Measurements from ENCODE around the gene GART. TPM values are rescaled to one million over a fixed set of nuclear protein-coding genes. Genes with fewer than 3 reads are reported as not detected.
"Not testable (repeated sequence)": the region's sequence is repeated elsewhere in the genome, so short reads cannot be mapped to it uniquely, and the experiment has no call there.

GART gene
- total RNA-seq, 1 donor from 2014 or later = 115 TPM

- intact Hi-C loops (cut with micrococcal nuclease) = loop anchor here (1.0 to 5.0 kb wide), 7 partner anchors 35 to 1200 kb away; partner anchors contain the start of genes IFNGR2, MIS18A, SYNJ1 and URB1
Observed at GRCh38 chr21:33478935-33479678, 62.8 kb downstream of the GART start.

GRCh38 chr21:33478182-33478581 lies 63.7 kb downstream of the GART start:
- intact Hi-C loops (cut with micrococcal nuclease) = loop anchor here (5.0 kb wide), 3 partner anchors 76 to 1086 kb away; partner anchors contain the start of genes IFNGR2, SYNJ1 and URB1

- intact Hi-C loops (cut with micrococcal nuclease) = loop anchor here (5.0 kb wide), 3 partner anchors 75 to 1085 kb away; partner anchors contain the start of genes IFNGR2, SYNJ1 and URB1
Observed at GRCh38 chr21:33477066-33477465, 64.9 kb downstream of the GART start.

- intact Hi-C loops (cut with micrococcal nuclease) = no loop called here
Observed at GRCh38 chr21:33473344-33473743, 68.6 kb downstream of the GART start.

- intact Hi-C loops (cut with micrococcal nuclease) = no loop called here
Observed at GRCh38 chr21:33470701-33471100, 71.2 kb downstream of the GART start.

GRCh38 chr21:33469183-33469582 lies 72.7 kb downstream of the GART start:
- intact Hi-C loops (cut with micrococcal nuclease) = not testable (repeated sequence)

GRCh38 chr21:33461538-33462250 lies 80.2 kb downstream of the GART start:
- intact Hi-C loops (cut with micrococcal nuclease) = no loop called here

- intact Hi-C loops (cut with micrococcal nuclease) = no loop called here
Observed at GRCh38 chr21:33458861-33459260, 83.1 kb downstream of the GART start.

GRCh38 chr21:33455686-33456446 lies 86.1 kb downstream of the GART start:
- intact Hi-C loops (cut with micrococcal nuclease) = no loop called here

Other genes with a start within 250 kb of the GART start
- 30.3 and 34.7 TPM in 2 replicates for gene IFNAR1, start 217.1 kb downstream of the GART start, total RNA-seq
- 4.1 and 4.2 TPM in 2 replicates for gene IFNGR2, start 138.7 kb downstream of the GART start, total RNA-seq
- 34.5 and 37.8 TPM in 2 replicates for gene TMEM50B, start 62.1 kb downstream of the GART start, total RNA-seq
- 0.15 and 0.17 TPM in 2 replicates for gene DNAJC28, start 50.4 kb downstream of the GART start, total RNA-seq
- 341 and 345 TPM in 2 replicates for gene SON, start 921 bp upstream of the GART start, total RNA-seq
- gene DONSON, start 46.6 kb upstream of the GART start, total RNA-seq = 29.5 and 31.5 TPM in 2 replicates
- 25.9 and 34.6 TPM in 2 replicates for gene CRYZL1, start 99.6 kb upstream of the GART start, total RNA-seq
- 2.3 and 2.4 TPM in 2 replicates for gene ITSN1, start 100.4 kb upstream of the GART start, total RNA-seq

Data from T-helper 1 cell treated with Interleukin-12 subunit alpha and Interleukin-12 subunit beta and Interleukin-4 antibody, amounts not matched to agents 30 ng/mL and 1 ng/mL, for 36 hours (primary cell).